HCT116 (cell line): ENCODE measurements around the gene ALAD. TPM values are rescaled to one million over a fixed set of nuclear protein-coding genes. Genes with fewer than 3 reads are reported as not detected.

Experiments
- ATAC-seq: fragments of 200-7000 bp; cut with Tn5 transposase; 2 replicates; pipeline ENCODE4 v1.9.1; 2020; ENCODE audit warnings: mild to moderate bottlenecking, moderate library complexity
- BruUV-seq: library from RNA; stranded (reverse); fragments of 400-500 nt; replicated peaks from 2 replicates; lab custom pipeline; 2021; lab: Mats Ljungman, UMichigan
- CTCF ChIA-PET: fragments of 300-600 bp; sonication (Branson Sonifier 250); formaldehyde crosslinking; loops from one replicate; lab custom pipeline; 2021; ENCODE audit warnings: antibody characterized with exemption; lab: Charles Lee
- POLR2A ChIA-PET: fragments of 300-600, 350-600 bp; sonication (Branson Sonifier 250); formaldehyde crosslinking; loops from one replicate; lab custom pipeline; 2021; ENCODE audit warnings: antibody characterized with exemption; lab: Charles Lee
- RAD21 ChIA-PET, 2 experiments: fragments of 300-600 bp; sonication (Branson Sonifier 250); formaldehyde crosslinking; loops; one replicate each; lab custom pipeline; 2023; ENCODE audit warnings: low total read pairs in 2 of 2; ENCODE audit not compliant: uncharacterized antibody in 2 of 2, unreplicated experiment in 2 of 2, low non-redundant PET in 1 of 2; lab: Charles Lee
- DNase-seq: peaks from one replicate; pipeline ENCODE4 v3.0.0-alpha.2; 2010; ENCODE audit warnings: low read depth, low spot score
- H2AFZ ChIP-seq: fragments of 200-600 bp; shearing (Covaris generic), sonication (generic); 2 replicates; pipeline ENCODE4 v1.6.1; 2017; ENCODE audit warnings: low read depth, mixed run types, mixed read lengths, antibody characterized with exemption, low read length; ENCODE audit not compliant: poor library complexity, severe bottlenecking
- H3K27ac ChIP-seq: 2 replicates; pipeline ENCODE4 v1.5.1; 2012; ENCODE audit warnings: low read depth, low read length
- H3K27me3 ChIP-seq: fragments of 200-600 bp; sonication (generic); 2 replicates; pipeline ENCODE4 v1.6.1; 2016; ENCODE audit warnings: mixed run types, low read length, mixed read lengths; ENCODE audit not compliant: insufficient read depth
- H3K36me3 ChIP-seq, 2 experiments: fragments of 200-500 bp in 1 of 2; fragments of 200-600 bp in 1 of 2; sonication (Bioruptor generic) in 1 of 2; sonication (generic) in 1 of 2; 2 replicates each; pipeline versions ENCODE4 v1.5.1 to v1.6.1; 2014 to 2016; ENCODE audit warnings: low read length in 2 of 2, inconsistent platforms in 1 of 2, mixed read lengths in 1 of 2, mixed run types in 1 of 2; ENCODE audit not compliant: insufficient read depth in 2 of 2, control insufficient read depth in 1 of 2
- H3K4me1 ChIP-seq, 2 experiments: fragments of 200-600 bp in 1 of 2; sonication (generic) in 1 of 2; 2 replicates each; pipeline versions ENCODE4 v1.5.1 to v1.6.1; 2012 to 2017; ENCODE audit warnings: low read length in 2 of 2, inconsistent platforms in 1 of 2, mild to moderate bottlenecking in 1 of 2, mixed read lengths in 1 of 2, mixed run types in 1 of 2, moderate library complexity in 1 of 2; ENCODE audit not compliant: insufficient read depth in 2 of 2, control insufficient read depth in 1 of 2
- H3K4me2 ChIP-seq: fragments of 200-600 bp; sonication (generic); 2 replicates; pipeline ENCODE4 v1.6.1; 2017; ENCODE audit warnings: mixed run types, low read length, mixed read lengths
- H3K4me3 ChIP-seq, 2 experiments: fragments of 200-600 bp in 1 of 2; sonication (generic) in 1 of 2; replicated peaks in 1 of 2; 2 replicates each; pipeline ENCODE4 v1.5.1; 2011 to 2016; ENCODE audit warnings: low read length in 2 of 2, control low read depth in 1 of 2, low read depth in 1 of 2, mild to moderate bottlenecking in 1 of 2, mixed read lengths in 1 of 2, mixed run types in 1 of 2
- H3K79me2 ChIP-seq: fragments of 200-600 bp; sonication (generic); 2 replicates; pipeline ENCODE4 v1.6.1; 2017; ENCODE audit warnings: mild to moderate bottlenecking, mixed run types, low read length, moderate library complexity, mixed read lengths; ENCODE audit not compliant: insufficient read depth
- H3K9ac ChIP-seq: fragments of 200-600 bp; sonication (generic); 2 replicates; pipeline ENCODE4 v1.6.1; 2016; ENCODE audit warnings: low read length, mixed read lengths
- H3K9me2 ChIP-seq: fragments of 200-600 bp; sonication (generic), shearing (Covaris generic); 2 replicates; pipeline ENCODE4 v1.6.1; 2017; ENCODE audit warnings: mixed run types, mild to moderate bottlenecking, moderate library complexity; ENCODE audit not compliant: insufficient read depth
- H3K9me3 ChIP-seq, 2 experiments: fragments of 200-500 bp in 1 of 2; fragments of 200-600 bp in 1 of 2; sonication (Bioruptor generic) in 1 of 2; sonication (generic) in 1 of 2; 2 replicates each; pipeline ENCODE4 v1.6.1; 2014 to 2017; ENCODE audit warnings: low read length in 2 of 2, mixed read lengths in 2 of 2, inconsistent platforms in 1 of 2, low read depth in 1 of 2, mild to moderate bottlenecking in 1 of 2, mixed run types in 1 of 2, moderate library complexity in 1 of 2; ENCODE audit not compliant: control insufficient read depth in 1 of 2, insufficient read depth in 1 of 2
- H4K20me1 ChIP-seq: fragments of 200-600 bp; sonication (generic), shearing (Covaris generic); 2 replicates; pipeline ENCODE4 v1.6.1; 2017; ENCODE audit warnings: mixed run types, mild to moderate bottlenecking, moderate library complexity; ENCODE audit not compliant: insufficient read depth
- ATF3 ChIP-seq: IDR thresholded peaks from 2 replicates; pipeline ENCODE4 v1.6.1; 2012
- CBX3 ChIP-seq: IDR thresholded peaks from 2 replicates; pipeline ENCODE4 v1.6.1; 2012; ENCODE audit warnings: low read depth
- CEBPB ChIP-seq: IDR thresholded peaks from 2 replicates; pipeline ENCODE4 v1.6.1; 2012; ENCODE audit warnings: low read depth
- CTCF ChIP-seq, 3 experiments: fragments of 200-600 bp in 1 of 3; sonication (generic) in 1 of 3; IDR thresholded peaks in 2 of 3; conservative IDR thresholded peaks in 1 of 3; 2 replicates each; pipeline ENCODE4 v1.5.1; 2012 to 2017; ENCODE audit warnings: low read depth in 2 of 3, low read length in 2 of 3, antibody characterized with exemption in 1 of 3, borderline replicate concordance in 1 of 3, control low read depth in 1 of 3, mild to moderate bottlenecking in 1 of 3, mixed read lengths in 1 of 3, mixed run types in 1 of 3, moderate library complexity in 1 of 3; ENCODE audit not compliant: insufficient read depth in 1 of 3
- ELF1 ChIP-seq: IDR thresholded peaks from 2 replicates; pipeline ENCODE4 v1.6.1; 2012; ENCODE audit warnings: low read depth, borderline replicate concordance
- EZH2phosphoT487 ChIP-seq: fragments of 200-600 bp; IDR thresholded peaks from 2 replicates; pipeline ENCODE4 v1.6.1; 2018; ENCODE audit warnings: antibody characterized with exemption, borderline replicate concordance
- FOSL1 ChIP-seq: IDR thresholded peaks from 2 replicates; pipeline ENCODE4 v1.6.1; 2012; ENCODE audit warnings: low read depth
- JUND ChIP-seq: IDR thresholded peaks from 2 replicates; pipeline ENCODE4 v1.6.1; 2012
- MAX ChIP-seq: IDR thresholded peaks from 2 replicates; pipeline ENCODE4 v1.6.1; 2012
- POLR2A ChIP-seq: IDR thresholded peaks from 2 replicates; pipeline ENCODE4 v1.7.0; 2011; ENCODE audit warnings: borderline replicate concordance; ENCODE audit not compliant: insufficient read depth, insufficient read length; ENCODE audit errors: extremely low read depth
- POLR2AphosphoS5 ChIP-seq: IDR thresholded peaks from 2 replicates; pipeline ENCODE4 v1.6.1; 2011; ENCODE audit warnings: mild to moderate bottlenecking, low read depth, low read length, moderate library complexity
- RAD21 ChIP-seq: IDR thresholded peaks from 2 replicates; pipeline ENCODE4 v1.6.1; 2012; ENCODE audit warnings: low read depth, mild to moderate bottlenecking
- REST ChIP-seq: IDR thresholded peaks from 2 replicates; pipeline ENCODE4 v1.6.1; 2012; ENCODE audit warnings: low read depth
- SIN3A ChIP-seq: IDR thresholded peaks from 2 replicates; pipeline ENCODE4 v1.6.1; 2012; ENCODE audit warnings: low read depth
- SP1 ChIP-seq: IDR thresholded peaks from 2 replicates; pipeline ENCODE4 v1.6.1; 2012; ENCODE audit warnings: low read depth
- SRF ChIP-seq: IDR thresholded peaks from 2 replicates; pipeline ENCODE4 v1.6.1; 2012; ENCODE audit warnings: low read depth
- TCF7L2 ChIP-seq: IDR thresholded peaks from 2 replicates; pipeline ENCODE4 v1.7.0; 2011; ENCODE audit warnings: borderline replicate concordance, inconsistent platforms; ENCODE audit not compliant: insufficient read depth, insufficient read length; ENCODE audit errors: extremely low read depth
- YY1 ChIP-seq: IDR thresholded peaks from 2 replicates; pipeline ENCODE4 v1.6.1; 2011; ENCODE audit warnings: low read length, low read depth, moderate library complexity, mild to moderate bottlenecking; ENCODE audit not compliant: insufficient replicate concordance; ENCODE audit errors: extremely low read depth
- ZBTB33 ChIP-seq: IDR thresholded peaks from 2 replicates; pipeline ENCODE4 v1.6.1; 2011; ENCODE audit warnings: mild to moderate bottlenecking, low read length, moderate library complexity; ENCODE audit not compliant: insufficient replicate concordance; ENCODE audit errors: extremely low read depth
- ZFX ChIP-seq: fragments of 450-650 bp; IDR thresholded peaks from 2 replicates; pipeline ENCODE4 v1.6.1; 2017
- intact Hi-C: fragments of 100-400 bp; cut with micrococcal nuclease; formaldehyde crosslinking; loops from 2 replicates; pipeline ENCODE4 v1.10.0; 2022
- total RNA-seq: library from RNA; stranded (reverse); gene quantifications from one replicate; pipeline ENCODE4 v1.2.1, GENCODE V29; 2021; ENCODE audit not compliant: unreplicated experiment

ALAD gene
- total RNA-seq, 1 experiment from 2014 or later = 14.0 TPM

GRCh38 chr9:113421726-113422125, 20.6 kb upstream of the ALAD start:
- TF ChIP-seq CEBPB = no peak
- TF ChIP-seq CTCF (IDR thresholded peaks at IDR 0.05 in 2 of 3, conservative IDR thresholded peaks at IDR 0.05 in 1 of 3; ENCODE audit: borderline replicate concordance in 1 of 3, insufficient read depth in 1 of 3, low read depth in 2 of 3, low read length in 2 of 3) = no peak
- no peak for TF ChIP-seq ATF3
- no peak for TF ChIP-seq SRF
- TF ChIP-seq ZFX = no peak
- TF ChIP-seq ELF1 = no peak
- no peak for TF ChIP-seq SP1
- no peak for TF ChIP-seq CBX3
- TF ChIP-seq YY1 = no peak
- no peak for TF ChIP-seq SIN3A
- TF ChIP-seq ZBTB33 = no peak
- TF ChIP-seq RAD21 = no peak
- no peak for TF ChIP-seq FOSL1
- no peak for TF ChIP-seq POLR2A
- no peak for TF ChIP-seq REST
- TF ChIP-seq POLR2AphosphoS5 = no peak
- TF ChIP-seq EZH2phosphoT487 = no peak
- no peak for TF ChIP-seq TCF7L2
- no peak for TF ChIP-seq JUND
- TF ChIP-seq MAX = no peak
- no peak overlapping the region for H3K9ac ChIP-seq
- H3K4me3 ChIP-seq = no peak overlapping the region
- RAD21 ChIA-PET = no interaction called here
- H3K4me1 ChIP-seq = no peaks in the 10 kb centered on the region
- H3K9me2 ChIP-seq = no peaks in the 10 kb centered on the region
- H3K9me3 ChIP-seq = no peaks in the 10 kb centered on the region
- POLR2A ChIA-PET = interaction anchor here (1.0 kb wide), 1 partner anchor 12 kb away, joined by 3 read pairs; no protein-coding TSS in a partner anchor
- DNase-seq (no peak), ATAC-seq (no peak)
- no peaks in the 10 kb centered on the region for H3K79me2 ChIP-seq
- intact Hi-C loops = no loop called here
- H3K4me2 ChIP-seq = no peak overlapping the region
- no peak overlapping the region for H2AFZ ChIP-seq
- no peaks in the 10 kb centered on the region; the same call in 1 of the 2 replicates for H3K27me3 ChIP-seq
- no TSS peak for BruUV-seq
- no peaks in the 10 kb centered on the region for H4K20me1 ChIP-seq
- no peaks in the 10 kb centered on the region for H3K36me3 ChIP-seq
- CTCF ChIA-PET = interaction anchor here (2.3 kb wide), 1 partner anchor 147 kb away, joined by 6 read pairs; the partner anchor contains the start of genes CDC26 and PRPF4
- no peak overlapping the region for H3K27ac ChIP-seq
